Measurements from ENCODE around the gene PHGDH.
"Not testable (repeated sequence)": the region's sequence is repeated elsewhere in the genome, so short reads cannot be mapped to it uniquely, and the experiment has no call there.

The PHGDH gene

DNA sequence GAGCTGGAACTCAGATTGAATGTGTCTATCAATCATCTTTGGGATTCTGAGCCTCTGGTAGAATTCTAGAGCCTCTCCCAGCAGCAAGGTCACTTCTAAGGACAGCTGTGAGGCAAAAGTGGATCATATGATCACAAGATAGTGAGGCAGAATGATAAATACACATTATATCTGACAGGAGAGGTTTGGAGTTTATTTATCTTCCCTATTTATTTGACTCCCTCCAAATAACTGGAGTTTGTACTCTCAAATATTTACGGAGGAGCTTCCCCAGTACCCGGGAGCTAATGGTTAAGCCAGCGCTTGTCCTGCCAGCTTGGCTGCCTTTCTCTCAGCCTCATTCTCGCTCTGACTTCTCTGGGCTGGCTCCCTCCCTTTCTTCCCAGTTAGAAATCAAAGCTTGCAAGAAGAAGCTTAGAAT is 54.6 kb downstream of the PHGDH start:
- no peak for DNase-seq

DNA sequence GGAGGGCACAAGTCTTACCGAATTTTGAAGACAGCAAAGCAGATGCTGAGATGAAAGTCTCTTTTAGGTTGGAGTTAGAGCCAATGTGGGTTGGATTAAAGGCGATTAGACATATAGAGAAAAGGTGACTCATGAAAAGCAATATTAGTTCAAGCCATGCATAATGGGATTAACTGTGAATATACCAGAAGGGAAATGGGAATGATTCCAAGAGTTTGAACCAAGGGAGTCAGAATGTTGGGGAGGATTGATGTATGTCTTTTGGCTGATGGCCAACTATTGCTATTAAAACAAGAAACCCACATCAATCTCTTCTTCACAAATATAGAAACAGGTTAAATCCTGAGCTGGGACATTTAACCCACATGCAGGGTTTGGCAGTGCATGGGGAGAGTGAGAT is 55.8 kb downstream of the PHGDH start:
- no peak for DNase-seq

DNA sequence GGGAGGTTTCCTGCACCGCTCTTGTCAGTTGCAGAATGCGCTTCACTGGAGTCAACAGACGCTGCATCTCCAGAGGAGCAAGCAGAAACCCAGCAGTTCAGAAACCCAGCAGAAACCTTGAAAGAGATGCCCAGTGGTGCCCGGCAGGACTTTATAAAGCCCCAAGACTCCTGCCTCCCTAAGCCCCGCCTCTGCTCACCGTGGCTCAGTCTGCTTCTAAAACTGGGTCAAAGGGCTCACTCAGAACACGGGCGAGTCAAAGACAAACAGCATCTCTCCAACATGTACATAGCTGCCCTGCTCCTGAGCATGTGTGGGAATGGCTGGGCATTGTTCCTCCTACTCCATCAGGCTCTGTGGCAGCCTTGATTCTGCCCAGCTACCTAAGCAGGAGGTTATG is 57.0 kb downstream of the PHGDH start, which contains the start of gene HMGCS2:
TSS of gene HMGCS2 (minus strand) at position 128 of the 400 bp plus-strand sequence. CDS start at position 67, 61 bp downstream.
- DNase-seq, result no peak

DNA sequence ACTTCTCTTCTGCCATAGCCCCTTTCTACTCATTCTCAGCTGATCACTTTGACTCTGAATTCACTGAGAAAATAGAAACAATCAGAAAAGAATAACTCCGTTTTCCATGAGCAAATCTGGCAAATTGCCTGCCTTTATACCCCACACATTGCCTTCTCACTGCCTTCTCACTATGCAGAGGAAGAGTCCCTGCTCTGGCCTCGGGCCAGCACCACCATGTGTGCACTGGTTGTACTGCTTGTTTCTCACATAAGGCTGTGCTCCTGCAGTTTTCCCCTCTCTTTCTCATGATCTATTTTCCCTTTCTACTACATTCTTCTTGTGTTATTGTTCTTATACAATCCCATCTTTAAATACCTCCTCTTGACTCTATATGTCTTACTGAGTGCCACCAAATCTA is 59.3 kb downstream of the PHGDH start:
- no peak for DNase-seq

DNA sequence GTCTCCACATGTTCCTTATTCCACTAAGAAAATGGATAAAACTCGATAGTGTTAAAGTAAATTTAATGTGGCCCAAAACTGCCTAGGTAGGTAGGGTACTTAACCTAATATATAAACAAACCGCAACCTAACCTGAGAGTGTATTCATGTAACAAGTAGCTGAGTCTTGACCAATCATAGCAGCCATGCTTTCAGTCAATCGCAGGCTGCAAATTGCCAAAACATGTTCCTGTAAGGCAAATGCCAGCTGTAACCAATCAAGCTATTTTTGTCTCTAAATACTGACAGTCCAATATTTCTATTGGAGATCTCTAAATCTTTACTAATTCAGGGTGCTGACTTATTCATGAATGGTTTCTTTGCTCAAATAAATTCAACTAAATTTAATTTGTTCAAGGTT is 60.0 kb downstream of the PHGDH start:
- DNase-seq, result no peak

DNA sequence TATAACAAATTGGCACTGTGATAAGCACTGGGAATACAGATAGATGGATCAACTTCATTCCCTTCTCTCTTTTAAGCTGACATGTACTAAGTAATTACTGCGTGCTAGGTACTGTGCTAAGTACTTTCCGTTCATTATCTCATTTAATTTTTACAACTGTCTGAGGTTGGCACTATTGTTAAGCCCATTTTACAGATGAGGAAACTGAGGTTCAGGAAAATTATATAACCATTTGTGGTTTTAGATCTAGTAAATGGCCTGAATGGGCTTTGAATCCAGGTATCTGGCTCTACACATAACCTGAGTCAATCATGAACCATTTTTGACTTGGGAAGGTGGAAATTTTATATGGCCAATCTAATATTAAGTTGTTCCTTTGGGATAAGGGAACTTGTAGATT is 60.6 kb downstream of the PHGDH start:
- no peak for DNase-seq

DNA sequence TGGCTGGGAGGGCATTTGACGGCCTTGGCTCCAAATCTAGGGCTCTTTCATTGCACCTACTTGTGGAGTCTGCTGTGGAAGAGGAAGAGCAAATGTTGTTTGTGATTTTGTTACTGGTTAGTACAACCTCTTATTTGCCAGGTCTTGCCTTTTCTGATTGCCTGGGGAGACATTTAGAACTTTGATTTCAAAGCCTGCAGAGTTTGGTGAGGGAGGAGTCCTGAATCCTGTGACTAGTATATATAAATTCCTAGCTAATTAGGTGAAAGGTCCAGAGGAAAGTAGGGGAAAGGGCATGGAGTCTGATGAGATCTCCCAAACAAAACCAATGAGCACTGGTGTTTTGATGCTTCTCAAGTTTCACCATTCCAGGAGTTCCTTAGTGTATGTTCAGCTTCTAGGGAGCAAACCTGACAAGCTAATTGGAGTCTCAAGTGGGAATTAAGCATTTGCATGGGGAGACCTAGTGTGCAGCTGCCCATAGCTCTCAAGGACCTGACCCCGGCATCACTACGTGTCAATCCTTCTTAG is 62.0 kb downstream of the PHGDH start:
- no peak for DNase-seq

DNA sequence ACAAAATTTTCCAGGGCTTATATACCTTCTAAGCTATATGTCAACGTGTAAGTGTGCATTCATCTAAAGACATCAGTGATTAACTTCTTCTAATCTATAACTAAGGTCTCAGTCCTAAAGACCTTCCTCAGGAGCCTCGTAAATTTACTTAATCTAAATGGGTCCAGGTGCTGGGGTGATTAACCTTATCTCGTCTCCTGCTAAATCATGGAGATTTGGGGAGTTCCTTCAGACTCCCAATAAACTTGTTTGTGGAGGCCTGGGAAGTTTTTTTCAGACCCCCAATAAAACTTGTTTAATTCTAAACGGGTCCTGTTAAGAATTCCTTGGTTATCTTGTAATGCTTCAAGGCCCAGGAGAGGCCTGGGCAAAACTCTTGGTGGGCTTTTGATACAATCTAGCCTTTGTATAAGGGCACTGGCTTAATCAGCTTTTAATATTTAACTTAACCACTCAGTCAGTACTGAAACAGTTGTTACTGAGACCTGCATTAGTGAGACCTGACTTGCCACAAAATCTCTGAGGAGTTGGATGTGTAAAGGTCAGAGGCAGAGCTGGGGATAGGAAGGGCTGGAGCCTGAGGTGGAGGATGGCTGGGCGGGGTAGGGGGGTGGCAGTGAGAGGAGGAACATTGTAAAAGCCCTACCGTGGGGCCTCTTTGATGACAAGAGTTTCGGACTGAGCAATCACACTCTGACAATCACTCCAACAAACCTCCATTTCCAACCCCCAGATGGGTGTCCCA is 63.2 kb downstream of the PHGDH start:
- no peak for DNase-seq

DNA sequence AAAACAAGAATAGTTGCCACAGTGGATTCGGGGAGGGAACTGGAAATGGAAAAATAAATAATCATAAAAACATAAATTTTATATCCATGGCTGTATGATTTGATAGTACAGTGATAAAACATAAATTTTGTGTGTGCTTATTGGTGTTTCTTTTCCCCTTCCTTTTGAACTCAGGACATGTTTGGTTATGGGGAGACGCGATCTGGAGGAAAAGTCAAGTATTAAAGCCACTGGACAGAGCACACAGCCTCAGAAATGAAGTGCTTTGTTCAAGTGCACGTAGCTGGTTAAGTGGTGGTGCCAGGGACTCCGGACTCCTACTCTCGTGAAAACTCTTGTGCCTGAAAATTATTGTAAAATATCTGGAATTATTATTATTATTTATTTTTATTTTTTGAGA is 66.6 kb downstream of the PHGDH start:
- DNase-seq, result no peak

DNA sequence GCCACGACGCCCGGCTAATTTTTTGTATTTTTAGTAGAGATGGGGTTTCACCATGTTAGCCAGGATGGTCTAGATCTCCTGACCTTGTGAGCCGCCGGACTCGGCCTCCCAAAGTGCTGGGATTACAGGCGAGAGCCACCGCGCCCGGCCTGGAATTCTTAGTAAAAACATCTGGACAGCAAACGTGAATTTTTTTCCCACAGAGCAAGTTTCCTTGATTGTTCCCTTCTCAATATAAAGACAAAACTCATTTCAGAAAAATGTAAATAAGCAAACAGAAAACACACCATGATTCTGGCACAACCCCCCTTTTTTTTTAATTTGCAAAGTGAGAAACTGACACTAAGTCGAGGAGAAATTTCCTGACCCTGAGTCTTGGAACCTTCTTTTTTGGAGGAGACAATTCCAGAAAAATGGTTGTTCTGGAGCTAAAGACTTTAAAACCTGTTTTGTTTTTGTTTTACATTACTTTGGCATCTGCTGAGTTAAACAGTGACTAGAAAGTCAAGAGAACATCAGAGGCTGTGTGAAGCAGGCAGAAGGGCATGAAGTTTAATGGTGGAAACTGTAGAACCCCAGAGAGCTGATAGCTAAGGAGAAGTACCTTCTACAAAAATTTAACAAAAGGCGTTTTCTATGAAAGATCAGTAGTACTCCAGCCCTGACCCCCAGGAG is 67.3 kb downstream of the PHGDH start:
- no peak for DNase-seq

DNA sequence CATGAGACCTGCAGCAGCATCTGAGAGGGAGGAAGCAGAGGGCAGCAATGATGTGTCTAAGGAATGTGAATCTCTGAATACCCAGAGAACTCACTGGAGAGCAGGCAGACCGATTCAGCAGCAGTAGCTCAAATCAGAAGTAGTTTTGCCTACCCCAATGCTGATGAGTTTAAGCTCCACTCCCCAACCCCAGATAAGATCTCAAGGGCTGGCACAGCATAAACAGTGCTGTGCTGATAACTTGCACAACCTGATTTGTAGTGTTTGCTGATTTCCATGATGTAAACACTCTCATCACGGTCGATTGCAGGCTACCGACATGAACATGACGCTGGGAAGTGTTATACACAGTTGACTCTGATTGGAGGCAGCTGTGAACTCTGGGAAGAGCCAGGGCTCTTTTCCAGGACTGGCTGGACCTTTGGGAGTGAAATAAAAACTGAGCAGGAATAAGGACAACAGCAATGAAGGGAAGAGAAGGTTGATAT is 68.2 kb downstream of the PHGDH start:
- DNase-seq, result no peak

DNA sequence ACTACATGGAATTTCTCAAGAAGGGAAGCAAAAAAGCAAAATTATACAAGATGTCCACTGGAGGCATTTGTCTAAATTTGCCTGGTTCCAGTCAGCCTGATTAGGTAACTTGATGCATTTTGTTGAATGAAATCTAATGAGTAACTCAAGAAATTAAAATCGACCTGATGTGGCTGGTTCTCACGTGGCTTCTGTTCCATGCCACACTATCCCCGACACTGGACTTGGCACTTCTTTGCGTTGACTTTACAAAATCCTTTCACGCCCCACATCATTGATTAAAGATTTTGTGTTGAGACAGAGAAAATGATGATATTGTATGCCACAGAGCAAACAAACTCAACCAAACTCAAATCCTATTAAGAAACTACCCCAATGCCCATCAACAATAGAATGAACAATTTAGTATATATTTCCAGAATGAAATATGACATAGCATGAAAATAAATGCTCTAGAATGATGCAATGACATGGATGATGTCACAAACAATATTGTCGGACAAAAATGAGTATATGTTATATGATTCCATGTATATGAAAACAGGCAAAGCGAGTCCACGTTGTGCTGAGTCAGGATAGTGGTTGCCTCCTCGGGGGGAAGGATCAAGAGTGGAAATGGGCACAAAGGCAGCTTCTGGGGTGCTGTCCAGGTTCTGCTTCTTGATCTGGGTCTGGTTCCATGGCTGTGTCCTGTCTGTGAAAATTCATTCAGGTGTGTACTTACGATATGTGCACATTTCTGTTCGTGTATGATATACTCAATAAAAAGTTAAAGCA is 69.9 kb downstream of the PHGDH start:
- no peak for DNase-seq

DNA sequence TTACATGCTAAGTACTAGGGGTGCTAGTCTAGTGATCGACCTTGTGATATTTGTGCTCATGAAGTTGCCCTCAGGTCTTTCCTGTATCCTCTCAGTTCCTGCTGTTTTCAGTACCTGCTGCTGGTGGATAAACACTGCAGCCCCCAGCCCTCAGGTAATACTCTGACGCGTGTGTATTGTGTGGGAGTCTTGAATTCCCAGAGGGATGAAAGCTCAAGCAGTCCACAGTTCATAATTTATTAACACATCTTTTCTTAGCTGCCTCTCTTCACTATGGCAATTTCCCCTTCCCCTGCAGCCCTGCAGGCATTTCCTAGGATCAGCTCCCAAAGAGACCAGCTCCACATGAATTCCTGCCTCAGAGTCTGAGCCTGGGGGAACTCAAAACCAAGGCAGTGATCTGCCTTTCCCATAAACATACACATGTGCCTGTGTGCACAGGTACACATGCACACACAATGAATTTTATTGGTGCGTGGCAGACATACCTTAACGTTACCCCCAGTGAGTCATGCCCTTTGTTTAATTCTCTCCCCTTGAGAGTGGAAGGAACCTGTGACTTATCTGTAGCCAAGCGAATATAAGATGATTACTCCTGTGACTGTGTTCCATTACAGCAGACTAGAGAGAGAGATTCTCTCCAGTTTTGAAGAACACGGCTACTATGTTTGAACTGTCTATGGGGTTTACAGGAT is 71.0 kb downstream of the PHGDH start:
- DNase-seq, result no peak

DNA sequence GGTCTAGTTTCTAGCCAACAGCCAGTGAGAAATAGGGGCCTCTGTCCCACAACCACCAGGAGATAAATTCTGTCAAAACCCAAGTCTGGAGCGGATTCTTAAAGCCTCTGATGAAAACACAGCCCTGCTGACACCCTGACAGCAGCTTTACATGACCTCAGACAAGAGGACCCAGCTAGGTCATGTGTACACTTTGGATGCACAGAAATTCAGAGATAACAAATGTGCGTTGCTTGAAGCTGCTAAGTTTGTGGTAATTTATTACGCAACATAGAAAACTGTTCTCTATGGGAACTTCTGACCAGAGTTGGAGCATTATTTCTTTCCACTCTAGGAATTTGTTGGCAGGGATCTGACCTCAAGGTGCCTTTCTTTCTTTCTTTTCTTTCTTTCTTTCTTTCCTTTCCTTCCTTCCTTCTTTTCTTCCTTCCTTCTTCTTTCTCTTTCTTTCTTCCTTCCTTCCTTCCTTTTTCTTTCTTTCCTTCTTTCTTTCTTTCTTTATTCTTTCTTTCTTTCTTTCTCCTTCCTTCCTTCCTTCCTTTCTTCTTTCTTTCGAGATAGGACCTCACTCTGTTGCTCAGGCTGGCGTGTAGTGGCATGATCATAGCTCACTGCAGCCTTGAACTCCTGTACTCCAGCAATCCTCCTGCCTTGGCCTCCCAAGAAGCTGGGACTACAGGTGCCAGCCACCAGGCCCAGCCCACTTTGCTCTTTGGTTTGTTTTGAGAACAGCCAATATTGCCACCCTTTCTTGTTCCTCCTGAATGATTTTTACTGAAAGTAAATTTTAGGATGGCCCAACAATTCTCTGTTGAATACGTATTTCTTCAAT is 71.8 kb downstream of the PHGDH start:
- no peak for DNase-seq

DNA sequence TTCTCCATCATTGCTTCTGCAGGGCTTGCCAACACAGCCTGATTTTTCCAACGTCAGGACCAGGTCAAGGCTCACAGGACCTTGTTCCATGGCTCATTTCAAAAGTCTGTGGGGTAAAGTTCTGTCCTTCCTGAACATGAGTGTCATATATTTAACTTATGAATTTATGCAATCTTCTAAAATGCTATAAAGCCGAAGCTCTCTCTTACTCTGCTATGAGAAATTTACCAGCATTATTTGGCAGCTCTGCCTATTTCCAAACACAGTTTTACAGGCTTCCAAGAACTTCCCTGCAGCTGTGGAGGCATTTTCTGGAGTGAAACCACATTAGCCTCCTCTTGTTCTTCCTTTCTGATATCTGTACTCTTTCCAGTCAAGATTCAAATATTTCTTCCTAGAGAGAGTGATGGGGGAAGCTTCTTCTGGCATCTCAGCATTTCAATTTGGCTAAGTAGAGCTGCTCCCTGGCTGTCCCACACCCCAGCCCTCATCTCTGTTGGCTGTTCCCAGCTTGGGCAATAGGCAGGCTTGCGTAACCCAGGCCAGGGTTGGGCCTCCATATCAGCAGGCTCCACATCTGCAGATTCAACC is 72.6 kb downstream of the PHGDH start:
- DNase-seq, result no peak

DNA sequence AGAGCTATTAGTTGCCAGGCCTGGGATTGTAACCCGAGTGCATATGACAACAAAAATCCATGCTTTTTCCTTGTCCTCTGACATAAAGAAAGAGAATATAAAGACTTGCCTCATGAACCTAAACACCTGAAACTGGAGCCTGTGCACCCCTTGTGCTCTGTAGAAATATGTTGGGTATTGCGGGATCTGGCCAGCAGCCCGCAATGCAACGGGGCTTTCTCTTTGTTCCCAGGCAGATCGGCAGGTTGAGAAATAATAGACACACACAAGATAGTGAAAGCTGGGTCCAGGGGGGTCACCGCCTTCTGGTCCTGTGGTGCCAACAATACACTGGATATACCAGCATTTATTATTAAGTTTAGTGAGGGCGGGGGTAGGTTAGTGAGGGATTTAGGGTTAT is 74.3 kb downstream of the PHGDH start:
- not testable (repeated sequence) for DNase-seq

DNA sequence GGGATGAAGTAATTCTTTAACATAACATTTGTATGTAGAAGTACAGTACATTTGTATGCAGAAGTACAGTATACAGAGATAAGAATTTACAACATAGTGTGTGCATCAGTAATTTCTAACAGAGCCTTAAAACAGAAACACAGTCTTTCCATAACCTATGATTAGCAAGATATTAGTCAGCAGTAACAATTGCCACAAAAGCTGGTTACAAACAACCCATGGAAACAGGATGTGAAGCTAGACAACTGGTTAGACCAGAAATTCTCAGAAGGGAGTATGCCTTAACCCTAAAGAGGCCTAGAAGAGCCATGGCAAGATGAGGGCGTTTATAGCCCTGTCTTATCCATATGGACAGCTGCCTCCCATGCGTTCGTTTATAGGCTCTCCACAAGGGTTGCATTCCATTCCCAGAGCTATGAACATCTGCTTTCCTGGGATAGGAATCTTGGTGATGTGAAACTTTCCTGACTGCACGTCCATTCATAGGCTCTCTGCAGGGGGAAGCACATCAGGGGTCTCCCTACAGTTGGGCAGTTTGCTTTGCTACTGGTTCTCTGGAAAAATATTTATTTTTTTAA is 74.8 kb downstream of the PHGDH start:
- not testable (repeated sequence) for DNase-seq

DNA sequence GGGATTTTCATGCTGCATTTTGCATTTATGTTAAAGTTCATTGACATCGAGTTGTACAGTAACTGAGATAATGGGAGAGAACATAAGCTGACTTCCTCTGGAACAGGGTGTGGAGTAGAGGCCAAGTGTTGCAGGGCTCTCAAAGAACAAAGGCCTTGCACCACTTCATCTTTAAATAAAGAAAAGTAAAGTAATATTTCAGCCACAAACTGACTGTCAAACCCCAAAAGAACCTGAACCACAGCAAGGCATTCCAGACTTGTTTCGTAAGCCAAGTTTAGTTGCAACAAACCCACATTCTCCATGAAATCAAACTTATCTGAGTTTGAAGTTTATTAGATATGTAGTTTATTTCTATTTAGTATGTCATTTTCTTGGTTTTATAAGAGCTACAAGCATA is 76.0 kb downstream of the PHGDH start:
- DNase-seq, result no peak

DNA sequence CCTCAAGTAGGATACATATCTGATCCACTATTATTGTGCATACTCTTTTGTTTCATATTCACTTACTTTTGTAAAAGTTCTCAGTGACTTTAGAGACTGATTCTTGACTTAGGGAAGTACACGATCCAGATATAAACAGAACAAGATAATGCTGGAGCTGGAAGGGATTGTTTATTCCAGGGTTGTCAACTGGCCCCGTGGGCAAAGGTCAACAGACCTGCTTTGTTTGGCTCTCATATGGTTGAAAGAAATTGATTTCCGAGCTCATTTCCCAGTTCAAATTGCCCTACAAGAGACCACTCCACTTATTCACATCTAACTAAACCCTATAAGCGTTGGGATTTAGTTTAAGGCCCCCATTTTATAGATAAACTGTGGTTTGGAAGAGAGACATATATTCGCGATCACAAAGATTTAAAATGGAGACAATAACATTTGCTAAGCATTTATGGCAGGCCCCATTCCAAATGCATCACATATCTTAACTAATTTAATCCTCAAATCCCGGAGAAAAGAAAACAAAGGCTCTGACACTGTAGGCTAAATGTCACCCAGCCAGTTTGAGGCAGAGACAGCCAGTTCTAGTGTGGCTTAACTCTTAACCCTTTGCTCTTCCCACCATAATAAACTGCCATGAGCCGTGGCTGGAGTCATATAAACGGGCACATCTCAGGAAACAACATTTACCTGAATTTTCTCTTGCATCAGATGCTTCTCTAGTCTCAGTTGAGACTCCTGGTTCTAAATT is 78.9 kb downstream of the PHGDH start:
- no peak for DNase-seq

DNA sequence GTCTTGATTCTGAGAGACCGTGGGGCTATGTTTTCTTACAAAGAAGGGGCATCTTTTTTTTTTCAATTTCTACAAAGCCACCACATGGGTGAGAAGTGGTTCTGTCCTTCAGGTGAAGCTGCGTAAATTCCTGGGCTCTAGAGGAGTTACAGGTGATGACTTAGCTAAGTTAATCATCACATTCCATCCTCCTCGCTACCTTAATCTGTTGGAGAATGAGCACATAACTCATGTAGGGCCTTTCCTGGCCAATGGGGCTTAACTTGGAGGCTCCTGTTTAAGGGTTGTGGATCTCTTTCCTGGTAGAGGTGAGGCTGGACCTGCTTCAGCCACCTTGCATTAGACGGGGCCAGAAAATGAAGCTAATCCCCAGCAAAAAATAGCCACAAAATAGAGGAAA is 79.6 kb downstream of the PHGDH start:
- DNase-seq, result no peak
